ENCODE results near the gene ARL5B.

The ARL5B gene

GRCh38 chr10:18659819-18660535 is 746 bp downstream of the ARL5B start:
- no peaks in the 10 kb centered on the region for H3K27me3 ChIP-seq (ENCODE audit: low read depth, low read length)
- peak overlapping the region; percentile 99 for H3K27ac ChIP-seq (ENCODE audit: low read length)
- peak overlapping the region; percentile 89 to 95 for H3K4me3 ChIP-seq (ENCODE audit: low read depth in 1 of 2, low read length in 2 of 2)
- peaks cover 0 to 10% of the 10 kb centered on the region in 2 donors for H3K4me1 ChIP-seq (ENCODE audit: control insufficient read depth in 1 of 2, insufficient read depth in 2 of 2, low read length in 2 of 2)
- H3K9me3 ChIP-seq (ENCODE audit: control insufficient read depth in 1 of 2, low read length in 2 of 2) = no peaks in the 10 kb centered on the region
- no peaks in the 10 kb centered on the region for H3K36me3 ChIP-seq (ENCODE audit: control insufficient read depth in 1 of 2, insufficient read depth in 2 of 2, low read length in 2 of 2)

DNA sequence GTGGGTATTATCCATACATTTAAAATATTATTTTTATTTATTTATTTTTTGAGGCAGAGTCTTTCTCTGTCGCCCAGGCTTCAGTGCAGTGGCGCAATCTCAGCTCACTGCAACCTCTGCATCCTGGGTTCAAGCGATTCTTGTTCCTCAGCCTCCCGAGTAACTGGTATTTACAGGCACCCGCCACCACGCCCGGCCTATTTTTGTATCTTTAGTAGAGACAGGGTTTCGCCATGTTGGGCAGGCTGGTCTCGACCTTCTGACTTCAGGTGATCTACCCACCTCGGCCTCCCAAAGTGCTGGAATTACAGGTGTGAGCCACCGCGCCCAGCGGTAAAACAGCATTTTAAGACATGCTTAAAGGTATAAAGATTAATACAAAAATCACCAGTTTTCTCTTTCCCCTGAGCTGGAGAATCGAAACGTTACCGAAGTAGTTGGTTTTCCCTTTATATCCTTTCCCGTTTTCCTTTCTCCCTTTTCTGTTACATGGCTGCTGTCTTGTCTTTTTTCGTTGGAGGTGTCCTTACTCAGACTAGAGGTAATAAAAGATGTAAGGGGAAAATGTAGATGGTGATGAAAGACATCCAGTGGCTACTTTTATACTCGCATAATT is 1.7 kb downstream of the ARL5B start:
- H3K4me3 ChIP-seq (ENCODE audit: low read depth in 1 of 2, low read length in 2 of 2) = peak overlapping the region; percentile 89 to 95

DNA sequence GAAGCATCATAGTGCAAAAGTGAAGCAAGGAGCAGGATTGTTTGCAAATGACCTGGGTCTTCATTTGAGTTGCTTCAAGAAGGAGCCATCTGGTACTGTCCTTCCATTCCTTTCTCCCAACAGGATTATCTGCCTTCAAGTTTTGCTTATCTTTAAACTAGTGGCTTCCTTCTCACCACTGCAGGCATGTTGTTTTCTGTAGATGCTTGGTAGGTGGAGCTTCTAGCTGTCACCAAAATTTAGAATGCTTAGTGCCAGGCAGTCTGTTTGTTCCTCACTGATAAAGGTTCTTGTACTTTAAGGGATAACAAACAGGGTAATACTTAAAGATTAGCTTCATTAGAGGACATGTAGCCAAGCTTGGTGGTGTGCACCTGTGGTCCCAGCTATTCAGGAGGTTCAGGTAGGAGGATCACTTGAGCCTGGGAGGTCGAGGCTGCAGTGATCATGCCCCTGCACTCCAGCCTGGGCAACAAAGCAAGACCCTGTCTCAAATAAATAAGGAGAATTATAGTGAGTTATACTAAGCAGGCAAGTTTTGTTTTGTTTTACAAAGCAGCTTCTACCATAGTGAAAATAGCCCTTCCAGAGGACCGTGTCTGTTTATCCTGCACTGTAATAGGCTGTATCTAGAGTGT is 5.7 kb downstream of the ARL5B start:
- no peaks in the 10 kb centered on the region for H3K9me3 ChIP-seq (ENCODE audit: control insufficient read depth in 1 of 2, low read length in 2 of 2)
- H3K4me1 ChIP-seq (ENCODE audit: control insufficient read depth in 1 of 2, insufficient read depth in 2 of 2, low read length in 2 of 2) = peaks cover 0 to 14% of the 10 kb centered on the region in 2 donors
- no peaks in the 10 kb centered on the region for H3K27me3 ChIP-seq (ENCODE audit: low read depth, low read length)
- no peak overlapping the region for H3K4me3 ChIP-seq (ENCODE audit: low read depth in 1 of 2, low read length in 2 of 2)
- H3K27ac ChIP-seq (ENCODE audit: low read length) = no peak overlapping the region
- peaks cover 0 to 5% of the 10 kb centered on the region in 2 donors for H3K36me3 ChIP-seq (ENCODE audit: control insufficient read depth in 1 of 2, insufficient read depth in 2 of 2, low read length in 2 of 2)

More for the DNA sequence above, 1.7 kb downstream of the ARL5B start:
- Histone ChIP-seq H3K27me3 (ENCODE audit: low read depth, low read length) (no peaks in the 10 kb centered on the region), H3K4me1 (ENCODE audit: control insufficient read depth in 1 of 2, insufficient read depth in 2 of 2, low read length in 2 of 2) (peaks cover 0 to 10% of the 10 kb centered on the region in 2 donors), H3K36me3 (ENCODE audit: control insufficient read depth in 1 of 2, insufficient read depth in 2 of 2, low read length in 2 of 2) (no peaks in the 10 kb centered on the region), H3K9me3 (ENCODE audit: control insufficient read depth in 1 of 2, low read length in 2 of 2) (no peaks in the 10 kb centered on the region), H3K27ac (ENCODE audit: low read length) (no peak overlapping the region)

DNA sequence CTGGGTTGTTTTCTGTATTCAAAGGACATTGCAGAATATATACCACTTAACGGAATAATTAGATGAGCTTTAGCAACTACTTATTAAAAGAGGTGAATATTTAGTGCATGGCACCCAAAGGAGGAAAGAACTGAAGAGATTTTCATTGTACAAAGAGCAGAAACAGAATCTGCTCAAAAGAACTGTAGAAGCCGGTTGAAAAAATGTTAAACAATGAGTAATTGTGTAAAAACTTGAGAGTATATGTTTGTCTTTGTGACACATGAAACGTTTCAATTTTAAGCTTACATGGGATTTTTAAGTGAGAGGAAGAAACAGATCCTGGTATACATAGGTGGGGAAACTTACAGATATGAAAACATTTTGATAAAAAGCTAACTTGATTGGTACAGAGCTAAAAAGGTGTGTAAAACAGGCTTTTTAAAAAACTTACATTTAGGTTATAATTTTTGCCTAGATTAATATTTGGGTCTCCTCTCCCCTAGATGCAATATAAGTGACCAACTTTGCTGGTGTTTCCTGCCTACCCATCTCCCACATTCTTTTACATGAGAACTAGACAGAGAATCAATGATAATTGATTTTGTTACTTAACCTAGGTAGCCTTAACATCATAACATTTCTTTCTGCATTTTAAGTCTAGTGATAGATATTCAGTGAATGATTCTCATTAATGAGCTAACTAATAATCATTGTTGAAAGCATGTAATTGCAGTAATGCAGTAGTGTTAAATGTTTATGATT is 6.8 kb downstream of the ARL5B start:
- Histone ChIP-seq H3K4me3 (ENCODE audit: low read depth in 1 of 2, low read length in 2 of 2) (no peak overlapping the region), H3K27me3 (ENCODE audit: low read depth, low read length) (no peaks in the 10 kb centered on the region), H3K4me1 (ENCODE audit: control insufficient read depth in 1 of 2, insufficient read depth in 2 of 2, low read length in 2 of 2) (peaks cover 0 to 12% of the 10 kb centered on the region in 2 donors), H3K9me3 (ENCODE audit: control insufficient read depth in 1 of 2, low read length in 2 of 2) (no peaks in the 10 kb centered on the region), H3K27ac (ENCODE audit: low read length) (no peak overlapping the region), H3K36me3 (ENCODE audit: control insufficient read depth in 1 of 2, insufficient read depth in 2 of 2, low read length in 2 of 2) (peaks cover 3 to 9% of the 10 kb centered on the region in 2 donors)

- Histone ChIP-seq H3K36me3 (ENCODE audit: control insufficient read depth in 1 of 2, insufficient read depth in 2 of 2, low read length in 2 of 2) (peaks cover 7 to 12% of the 10 kb centered on the region in 2 donors), H3K27ac (ENCODE audit: low read length) (no peak overlapping the region), H3K4me3 (ENCODE audit: low read depth in 1 of 2, low read length in 2 of 2) (no peak overlapping the region), H3K9me3 (ENCODE audit: control insufficient read depth in 1 of 2, low read length in 2 of 2) (no peaks in the 10 kb centered on the region), H3K27me3 (ENCODE audit: low read depth, low read length) (no peaks in the 10 kb centered on the region), H3K4me1 (ENCODE audit: control insufficient read depth in 1 of 2, insufficient read depth in 2 of 2, low read length in 2 of 2) (peaks cover 0 to 4% of the 10 kb centered on the region in 2 donors)
Measured at GRCh38 chr10:18666810-18667209, 7.6 kb downstream of the ARL5B start.

DNA sequence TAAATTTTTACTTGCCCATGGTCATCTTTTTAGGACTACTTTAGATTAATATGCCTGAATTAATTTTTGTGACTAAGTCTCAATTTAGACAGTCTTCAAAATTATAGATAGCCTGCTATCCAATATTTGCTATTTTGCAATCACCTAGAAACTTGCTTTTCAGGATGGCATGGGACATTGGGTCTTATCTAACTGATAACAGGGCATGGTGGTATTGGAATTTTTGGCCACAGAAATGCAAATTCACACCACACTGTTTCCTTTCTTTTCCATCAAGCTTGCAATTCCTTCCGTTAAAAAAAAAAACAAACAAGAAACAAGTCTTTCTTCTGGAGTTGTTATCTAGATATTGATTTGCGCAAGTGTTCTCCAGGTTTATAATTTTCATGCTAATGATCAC is 8.8 kb downstream of the ARL5B start:
- H3K4me3 ChIP-seq (ENCODE audit: low read depth in 1 of 2, low read length in 2 of 2) = no peak overlapping the region
- H3K4me1 ChIP-seq (ENCODE audit: control insufficient read depth in 1 of 2, insufficient read depth in 2 of 2, low read length in 2 of 2) = peaks cover 0 to 4% of the 10 kb centered on the region in 2 donors
- H3K27me3 ChIP-seq (ENCODE audit: low read depth, low read length) = no peaks in the 10 kb centered on the region
- H3K9me3 ChIP-seq (ENCODE audit: control insufficient read depth in 1 of 2, low read length in 2 of 2) = no peaks in the 10 kb centered on the region
- no peak overlapping the region for H3K27ac ChIP-seq (ENCODE audit: low read length)
- peaks cover 9 to 12% of the 10 kb centered on the region in 2 donors for H3K36me3 ChIP-seq (ENCODE audit: control insufficient read depth in 1 of 2, insufficient read depth in 2 of 2, low read length in 2 of 2)

GRCh38 chr10:18675086-18675801 is 16.0 kb downstream of the ARL5B start:
- H3K27me3 ChIP-seq (ENCODE audit: low read depth, low read length) = no peaks in the 10 kb centered on the region
- H3K9me3 ChIP-seq (ENCODE audit: control insufficient read depth in 1 of 2, low read length in 2 of 2) = no peaks in the 10 kb centered on the region
- H3K36me3 ChIP-seq (ENCODE audit: control insufficient read depth in 1 of 2, insufficient read depth in 2 of 2, low read length in 2 of 2) = peaks cover 28 to 31% of the 10 kb centered on the region in 2 donors
- H3K4me1 ChIP-seq (ENCODE audit: control insufficient read depth in 1 of 2, insufficient read depth in 2 of 2, low read length in 2 of 2) = no peaks in the 10 kb centered on the region
- H3K4me3 ChIP-seq (ENCODE audit: low read depth in 1 of 2, low read length in 2 of 2) = no peak overlapping the region
- no peak overlapping the region for H3K27ac ChIP-seq (ENCODE audit: low read length)

DNA sequence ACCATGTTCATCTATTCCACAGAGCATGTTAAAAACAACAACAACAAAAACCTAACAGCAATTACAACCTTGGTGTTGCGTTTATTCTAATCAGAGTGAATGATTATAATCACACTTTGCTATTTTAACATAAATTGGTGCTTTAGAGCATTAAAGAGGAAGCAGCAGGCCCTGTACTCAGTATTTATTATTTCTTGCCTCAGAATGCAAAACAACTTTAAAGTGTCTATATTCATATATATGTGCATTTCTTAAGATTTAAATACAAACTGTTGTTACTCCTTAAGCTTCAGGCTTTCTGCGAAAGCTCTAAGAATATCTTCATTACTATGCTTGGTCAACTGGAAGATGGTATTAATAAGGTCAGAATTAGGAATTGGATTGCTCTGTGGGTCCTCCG is 21.5 kb downstream of the ARL5B start:
- no peaks in the 10 kb centered on the region for H3K27me3 ChIP-seq (ENCODE audit: low read depth, low read length)
- H3K9me3 ChIP-seq (ENCODE audit: control insufficient read depth in 1 of 2, low read length in 2 of 2) = no peaks in the 10 kb centered on the region
- H3K36me3 ChIP-seq (ENCODE audit: control insufficient read depth in 1 of 2, insufficient read depth in 2 of 2, low read length in 2 of 2) = peaks cover 3% of the 10 kb centered on the region in 2 donors
- H3K4me3 ChIP-seq (ENCODE audit: low read depth in 1 of 2, low read length in 2 of 2) = no peak overlapping the region
- no peak overlapping the region for H3K27ac ChIP-seq (ENCODE audit: low read length)
- no peaks in the 10 kb centered on the region for H3K4me1 ChIP-seq (ENCODE audit: control insufficient read depth in 1 of 2, insufficient read depth in 2 of 2, low read length in 2 of 2)

DNA sequence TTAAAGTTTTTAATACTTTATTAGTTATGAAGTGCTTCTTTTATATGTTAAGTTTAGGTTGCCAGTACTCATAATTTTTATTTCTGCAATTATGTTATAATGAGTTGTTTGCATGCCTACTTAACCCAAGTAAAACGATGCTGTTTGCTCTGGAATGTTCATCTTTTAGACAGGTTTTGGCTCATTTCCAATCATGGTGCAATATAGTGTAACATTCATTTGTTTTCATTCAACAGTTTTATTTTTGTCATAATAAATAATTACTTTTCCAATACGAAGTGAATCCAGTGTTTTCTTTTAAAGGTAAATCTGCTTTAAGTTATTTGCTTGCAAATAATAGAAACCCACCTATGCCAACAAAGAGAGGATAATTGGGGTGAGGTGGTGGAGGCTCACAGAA is 22.1 kb downstream of the ARL5B start:
- Histone ChIP-seq H3K4me1 (ENCODE audit: control insufficient read depth in 1 of 2, insufficient read depth in 2 of 2, low read length in 2 of 2) (no peaks in the 10 kb centered on the region), H3K4me3 (ENCODE audit: low read depth in 1 of 2, low read length in 2 of 2) (no peak overlapping the region), H3K27me3 (ENCODE audit: low read depth, low read length) (no peaks in the 10 kb centered on the region), H3K9me3 (ENCODE audit: control insufficient read depth in 1 of 2, low read length in 2 of 2) (no peaks in the 10 kb centered on the region), H3K27ac (ENCODE audit: low read length) (no peak overlapping the region), H3K36me3 (ENCODE audit: control insufficient read depth in 1 of 2, insufficient read depth in 2 of 2, low read length in 2 of 2) (no peaks in the 10 kb centered on the region)

GRCh38 chr10:18681971-18682411 is 22.8 kb downstream of the ARL5B start:
- H3K4me1 ChIP-seq (ENCODE audit: control insufficient read depth in 1 of 2, insufficient read depth in 2 of 2, low read length in 2 of 2) = no peaks in the 10 kb centered on the region
- no peak overlapping the region for H3K4me3 ChIP-seq (ENCODE audit: low read depth in 1 of 2, low read length in 2 of 2)
- H3K36me3 ChIP-seq (ENCODE audit: control insufficient read depth in 1 of 2, insufficient read depth in 2 of 2, low read length in 2 of 2) = no peaks in the 10 kb centered on the region
- no peaks in the 10 kb centered on the region for H3K27me3 ChIP-seq (ENCODE audit: low read depth, low read length)
- no peaks in the 10 kb centered on the region for H3K9me3 ChIP-seq (ENCODE audit: control insufficient read depth in 1 of 2, low read length in 2 of 2)
- no peak overlapping the region for H3K27ac ChIP-seq (ENCODE audit: low read length)
